Hematopoietic multipotent progenitor cell treated with erythropoietin and hydrocortisone succinate and interleukin-3 and kit ligand, for 15 days (in vitro differentiated cells): ENCODE measurements around the gene FGD1.
"Not testable (repeated sequence)": the region's sequence is repeated elsewhere in the genome, so short reads cannot be mapped to it uniquely, and the experiment has no call there.

Experiments
- DNase-seq: peaks from one replicate; pipeline ENCODE4 v3.0.0-alpha.2; 2015; ENCODE audit warnings: low spot score

FGD1 gene

GRCh38 chrX:54495814-54496516, at the start of gene FGD1:
Gene FGD1 (minus strand): TSS chrX:54496234. CDS start chrX:54495432, 802 bp downstream.
- peak; percentile 2 for DNase-seq

GRCh38 chrX:54542239-54542638, 46.2 kb upstream of the FGD1 start:
- DNase-seq: not testable (repeated sequence)

DNA sequence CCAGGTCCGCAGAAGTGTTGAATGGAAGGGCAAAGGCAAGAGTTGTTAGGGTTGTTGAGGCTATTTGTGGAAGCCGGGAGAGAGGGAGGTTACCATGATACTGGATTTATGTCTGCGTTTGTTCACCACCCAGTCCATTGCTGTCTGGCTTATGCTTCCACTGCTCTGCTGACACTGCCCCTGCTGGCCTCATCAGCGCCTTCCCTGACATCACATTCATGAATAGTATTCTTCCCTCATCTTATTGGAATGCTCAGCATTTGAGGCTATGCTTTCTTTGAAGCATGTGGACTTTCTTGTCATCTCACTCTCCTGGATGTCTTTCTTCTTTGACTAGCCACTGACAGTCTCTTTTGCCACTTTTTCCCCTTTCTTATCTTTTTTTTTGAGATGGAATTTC, 44.3 kb upstream of the FGD1 start:
- no peak for DNase-seq

DNA sequence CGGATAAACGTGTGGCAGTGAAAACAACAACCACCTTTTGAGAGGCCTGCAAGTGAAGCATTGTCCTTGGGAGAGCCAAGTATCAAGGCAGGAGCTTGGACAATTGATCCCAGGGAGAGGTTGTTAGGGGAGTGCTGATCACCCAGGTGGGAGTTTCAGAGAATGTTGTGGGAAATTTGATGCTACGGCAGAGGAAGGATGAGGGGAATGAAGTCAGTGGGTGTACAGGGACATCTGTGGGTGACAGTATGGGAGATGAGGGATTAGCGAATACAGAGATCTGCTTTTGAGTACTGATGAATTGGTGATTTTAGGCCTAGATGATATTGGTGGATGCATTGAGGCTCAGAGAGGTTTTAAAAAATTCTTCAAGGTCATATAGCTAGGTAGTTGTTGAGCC, 38.2 kb upstream of the FGD1 start:
- no peak for DNase-seq

DNA sequence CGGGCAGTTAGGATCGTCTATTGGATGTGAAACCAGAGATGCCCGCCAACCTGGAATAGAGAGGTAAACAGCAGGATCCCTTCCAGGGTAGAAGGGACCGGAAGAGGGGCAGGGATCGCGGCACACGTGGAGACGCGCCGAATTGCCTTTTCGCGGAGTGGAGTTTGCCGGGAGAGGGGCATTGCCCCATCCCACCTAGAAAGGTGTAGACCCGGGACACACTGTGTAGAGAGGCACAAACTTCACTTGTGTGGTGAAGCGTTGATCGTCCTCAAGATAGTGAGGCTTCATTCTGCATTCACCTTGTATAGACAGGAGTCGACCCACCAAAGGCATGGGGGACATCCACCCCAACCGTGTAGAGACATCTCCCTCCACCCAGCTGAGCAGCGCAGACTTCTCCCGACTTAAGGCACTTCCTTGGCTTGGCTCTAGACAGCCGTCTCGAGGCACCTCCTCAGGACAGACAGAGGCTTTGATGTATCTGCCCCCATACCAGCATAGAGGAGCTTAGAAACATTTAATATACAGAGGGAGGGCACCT, 34.4 kb upstream of the FGD1 start:
- peak; percentile 6 for DNase-seq

DNA sequence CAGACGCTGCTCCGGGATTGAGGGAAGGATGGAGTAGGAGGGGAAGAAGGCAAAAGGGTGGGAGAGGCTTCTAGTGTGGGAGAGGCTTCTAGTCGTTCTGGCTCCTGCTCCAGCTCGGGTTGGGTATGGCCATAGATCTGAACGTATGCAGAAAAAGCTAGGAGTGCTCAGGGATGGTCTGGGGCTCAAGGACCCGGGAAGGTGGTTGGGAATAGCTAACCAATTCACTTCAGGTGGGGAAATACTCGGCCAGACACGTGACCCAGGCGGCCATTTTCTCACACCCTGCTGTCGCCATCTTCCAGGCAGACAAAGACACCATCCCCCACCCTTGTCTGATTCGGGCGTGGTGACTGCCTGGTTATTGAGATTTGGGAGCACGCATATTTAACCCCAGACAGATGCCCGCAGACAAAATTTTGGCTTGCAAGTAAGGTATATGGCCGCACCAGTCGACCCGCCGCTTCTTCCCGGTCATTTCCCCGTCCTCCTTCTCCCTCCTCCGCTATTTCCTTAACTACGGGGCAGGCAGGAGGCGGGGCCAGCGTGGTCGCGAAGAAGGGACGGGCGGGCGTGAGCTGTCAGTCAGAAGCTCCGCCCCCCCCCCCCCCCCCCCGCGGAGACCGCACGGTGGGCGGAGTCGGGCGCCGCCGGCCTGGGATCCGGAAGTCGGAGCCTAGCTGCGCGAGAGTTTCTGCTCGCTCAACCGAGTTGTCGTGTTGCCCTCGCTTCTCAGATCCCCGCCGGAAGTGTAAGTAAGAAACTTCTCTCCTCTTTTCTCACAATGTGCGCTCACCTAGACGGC, 33.7 kb upstream of the FGD1 start, which contains the start of gene GNL3L:
TSS of gene GNL3L (plus strand) at position 668 of the 805 bp plus-strand sequence. CDS start 2,348 bp downstream, outside the sequence.
- peak; percentile 86 for DNase-seq

DNA sequence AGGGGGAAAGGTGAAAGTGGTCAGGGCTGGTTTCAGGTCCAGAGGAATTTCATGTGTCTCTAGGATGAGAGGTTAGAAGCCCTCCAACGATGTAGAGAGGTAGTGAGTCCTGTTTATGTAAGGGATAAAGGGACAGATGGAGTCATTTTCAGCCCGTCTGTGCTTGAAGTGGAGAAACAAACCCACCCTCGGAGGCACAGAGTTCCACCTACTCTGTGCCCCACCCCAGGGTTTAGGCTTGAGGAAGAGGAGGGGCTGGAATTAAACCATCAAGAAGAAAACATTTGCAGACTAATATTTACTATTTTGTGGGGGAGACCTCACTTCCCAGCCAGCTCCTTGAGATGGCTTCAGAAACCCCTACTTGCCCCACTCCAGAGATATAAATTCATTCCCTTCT, 33.1 kb upstream of the FGD1 start:
- no peak for DNase-seq

DNA sequence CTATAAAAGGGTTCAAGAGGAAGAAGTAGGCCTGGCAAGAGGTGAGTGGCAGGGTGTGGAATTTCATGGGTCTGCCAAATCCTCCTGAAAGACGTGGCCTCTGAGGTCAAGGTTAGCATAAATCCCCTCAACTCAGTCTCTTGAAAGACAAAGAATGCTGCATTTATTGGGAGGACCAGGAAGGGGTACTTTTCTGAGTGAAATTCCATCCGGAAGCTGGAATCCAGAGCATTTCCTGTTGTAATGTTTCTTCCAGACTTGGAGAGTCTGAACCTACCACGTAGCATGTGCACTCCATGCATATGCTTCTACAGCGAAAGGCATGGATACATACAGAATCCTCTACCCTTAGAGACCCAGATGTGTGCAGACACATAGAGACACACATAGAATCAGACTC, 13.4 kb upstream of the FGD1 start:
- DNase-seq: no peak

DNA sequence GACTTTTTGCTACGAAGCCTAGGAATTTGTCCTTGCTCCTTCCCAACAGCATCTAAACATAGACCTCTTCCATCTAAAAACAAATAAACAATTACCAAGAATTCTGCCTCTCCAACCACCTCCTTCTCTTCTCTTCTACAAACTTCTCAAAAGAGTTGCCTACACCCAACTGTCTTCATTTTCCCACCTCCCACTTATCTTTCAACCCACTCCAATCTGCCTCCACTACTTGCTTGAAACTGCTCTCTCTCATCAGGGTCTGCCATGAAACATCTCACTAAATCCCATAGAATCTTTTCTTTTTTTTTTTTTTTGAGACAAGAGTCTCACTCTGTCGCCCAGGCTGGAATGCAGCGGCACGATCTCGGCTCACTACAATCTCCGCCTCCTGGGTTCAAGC, 902 bp upstream of the FGD1 start:
- DNase-seq: no peak

DNA sequence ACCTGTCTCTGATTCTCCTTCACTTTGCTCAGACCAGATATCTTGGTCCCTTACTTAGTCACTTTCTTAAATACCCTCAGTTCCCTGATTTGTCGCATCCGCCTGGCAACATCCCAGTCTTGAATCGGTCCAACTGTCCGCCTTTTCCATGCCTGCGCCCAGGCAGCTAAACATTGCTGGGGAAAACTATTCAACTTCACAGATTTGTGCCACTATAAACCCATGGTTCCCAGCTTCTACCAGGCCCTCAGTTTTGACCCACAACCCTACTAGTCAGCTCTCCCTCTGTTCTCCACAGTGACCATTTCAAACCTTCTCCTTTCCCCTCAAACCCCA, 451 bp upstream of the FGD1 start:
- DNase-seq: no peak

GRCh38 chrX:54494989-54495813, 833 bp downstream of the FGD1 start:
- no peak for DNase-seq

DNA sequence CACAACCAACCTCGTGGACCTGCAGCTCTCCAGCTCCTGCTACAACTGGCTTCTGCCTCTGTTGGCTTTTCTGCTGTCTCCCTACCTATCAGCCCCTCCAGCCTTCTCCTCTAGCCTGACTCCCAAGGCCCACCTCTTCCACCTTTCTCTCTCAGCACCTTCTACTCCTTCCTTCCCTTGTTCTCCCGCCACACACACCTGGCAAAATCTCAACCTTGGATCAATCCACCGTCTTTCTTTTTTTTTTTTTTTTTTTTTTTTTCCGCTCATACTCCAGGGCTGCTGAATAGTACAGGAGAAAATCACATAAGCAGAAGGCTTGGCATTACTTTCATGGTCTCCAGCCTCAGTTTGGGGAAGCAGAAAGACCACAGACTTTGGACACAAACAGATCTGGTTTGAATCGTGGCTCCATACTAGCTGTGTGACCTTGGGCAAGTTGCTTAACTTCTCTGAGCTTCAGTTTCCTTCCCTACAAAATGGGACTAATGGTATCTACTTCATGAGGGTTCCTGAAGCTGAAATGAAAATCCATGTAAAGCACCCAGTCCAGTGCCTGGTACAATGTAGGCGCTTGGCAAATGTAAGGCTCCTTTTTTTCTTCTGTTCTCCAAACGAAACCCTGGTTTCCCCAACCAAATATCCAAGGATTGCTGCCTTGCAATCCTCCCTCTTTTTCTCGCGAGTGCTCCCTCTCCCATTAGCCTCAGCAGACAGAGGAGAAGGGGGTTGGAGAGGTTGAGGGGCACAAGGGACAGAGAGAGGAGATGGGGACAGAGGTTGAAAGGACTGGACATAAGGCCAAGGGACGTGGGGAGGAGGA, 1.7 kb downstream of the FGD1 start:
- DNase-seq: no peak

GRCh38 chrX:54492340-54492739, 3.7 kb downstream of the FGD1 start:
- DNase-seq: no peak

DNA sequence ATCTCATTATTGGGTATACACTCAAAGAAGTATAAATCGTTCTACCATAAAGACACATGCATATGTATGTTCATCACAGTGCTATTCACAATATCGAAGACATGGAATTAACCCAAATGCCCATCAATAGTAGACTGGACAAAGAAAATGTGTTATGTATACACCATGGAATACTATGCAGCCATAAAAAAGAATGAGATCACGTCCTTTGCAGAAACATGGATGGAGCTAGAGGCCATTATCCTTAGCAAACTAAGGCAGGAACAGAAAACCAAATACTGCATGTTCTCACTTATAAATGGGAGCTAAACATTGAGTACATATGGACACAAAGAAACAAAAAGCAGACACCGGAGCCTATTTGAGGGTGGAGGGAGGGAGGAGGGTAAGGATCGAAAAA, 6.2 kb downstream of the FGD1 start:
- DNase-seq: not testable (repeated sequence)

DNA sequence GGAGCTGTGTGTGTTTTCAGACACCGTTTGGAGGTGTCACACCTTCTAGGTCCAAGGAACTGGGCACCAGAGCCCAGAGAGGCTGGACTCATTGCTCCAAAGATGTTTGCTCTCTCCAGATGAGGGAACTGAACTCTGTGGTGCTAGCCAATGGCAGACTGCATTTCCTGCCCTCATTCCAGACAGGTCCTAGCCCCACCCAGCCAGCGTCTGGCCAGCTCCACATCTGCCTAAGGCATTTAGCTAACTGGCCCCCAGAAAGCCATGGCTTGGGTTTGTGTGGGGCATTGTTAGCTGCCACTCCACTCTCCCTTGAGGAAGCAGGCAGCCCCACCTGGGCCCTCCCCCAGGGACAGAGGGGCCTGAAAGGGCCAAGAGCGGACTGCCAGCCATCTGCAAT, 11.4 kb downstream of the FGD1 start:
- DNase-seq: no peak

GRCh38 chrX:54483946-54484345, 12.1 kb downstream of the FGD1 start:
- DNase-seq: no peak

DNA sequence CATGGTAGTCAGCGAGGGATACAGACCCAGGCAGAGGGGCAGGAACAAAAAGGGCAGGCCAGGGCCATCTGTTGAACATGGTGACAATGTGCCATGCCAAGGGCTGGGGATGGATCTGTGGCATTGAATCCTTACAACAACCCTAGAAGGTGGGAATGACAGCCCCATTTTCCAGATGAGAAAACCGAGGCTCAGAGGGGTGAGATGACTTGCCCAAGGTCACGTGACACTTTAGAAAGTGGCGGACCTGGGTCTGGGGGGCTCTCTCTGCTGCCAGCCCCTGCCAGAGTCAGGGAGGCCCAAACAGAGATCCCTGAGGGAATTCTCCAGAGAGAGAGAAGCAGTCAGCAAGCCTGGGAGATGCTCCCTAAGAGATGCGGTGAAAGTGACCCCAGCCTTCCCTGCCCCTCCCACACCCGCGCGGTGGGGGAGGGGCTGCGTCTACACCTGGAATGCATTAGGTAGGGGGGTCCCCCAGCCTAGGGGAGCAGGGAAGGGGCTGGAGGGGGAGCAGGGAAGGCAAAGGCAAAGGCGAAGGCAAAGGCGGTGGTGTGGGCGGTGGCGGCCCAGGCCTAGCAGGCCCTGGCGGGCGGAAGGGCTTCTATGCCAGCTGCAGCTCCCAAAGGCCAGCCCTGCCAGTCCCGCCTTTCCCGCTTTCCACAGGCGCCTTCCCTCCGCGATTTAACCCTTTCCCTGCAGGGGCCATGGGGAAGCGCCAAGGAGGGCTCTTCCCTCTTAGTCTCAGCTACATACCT, 13.0 kb downstream of the FGD1 start:
- DNase-seq: no peak

GRCh38 chrX:54479136-54480111, 16.6 kb downstream of the FGD1 start:
- no peak for DNase-seq
